BE2C (cell line): ENCODE data around the gene GPC6.

Source experiments
- DNase-seq: peaks from one replicate; pipeline ENCODE4 v3.0.0-alpha.2; 2020
- H3K27me3 ChIP-seq: fragments of 250-450 bp; sonication (Bioruptor Pico); 2 replicates; pipeline ENCODE4 v1.5.1; 2020; ENCODE audit warnings: mild to moderate bottlenecking
- H3K36me3 ChIP-seq: fragments of 250-450 bp; sonication (Bioruptor Pico); 2 replicates; pipeline ENCODE4 v1.5.1; 2020; ENCODE audit warnings: mild to moderate bottlenecking
- H3K4me1 ChIP-seq: fragments of 250-450 bp; sonication (Bioruptor Pico); 2 replicates; pipeline ENCODE4 v1.5.1; 2020
- H3K4me3 ChIP-seq: 2 replicates; pipeline ENCODE4 v1.5.1; 2011; ENCODE audit warnings: low read depth, low read length
- H3K9me3 ChIP-seq: fragments of 250-450 bp; sonication (Bioruptor Pico); 2 replicates; pipeline ENCODE4 v1.5.1; 2020
- TF ChIP-seq, protein P1 (sequence below): IDR thresholded peaks from 2 replicates; pipeline ENCODE4 v1.5.1; 2012; ENCODE audit warnings: mild to moderate bottlenecking, low read depth, low read length

Gene GPC6

GRCh38 chr13:94154367-94154766, 927.8 kb downstream of the GPC6 start:
- no peaks in the 10 kb centered on the region for H3K4me1 ChIP-seq
- no peaks in the 10 kb centered on the region for H3K9me3 ChIP-seq
- TF ChIP-seq, protein P1, sequence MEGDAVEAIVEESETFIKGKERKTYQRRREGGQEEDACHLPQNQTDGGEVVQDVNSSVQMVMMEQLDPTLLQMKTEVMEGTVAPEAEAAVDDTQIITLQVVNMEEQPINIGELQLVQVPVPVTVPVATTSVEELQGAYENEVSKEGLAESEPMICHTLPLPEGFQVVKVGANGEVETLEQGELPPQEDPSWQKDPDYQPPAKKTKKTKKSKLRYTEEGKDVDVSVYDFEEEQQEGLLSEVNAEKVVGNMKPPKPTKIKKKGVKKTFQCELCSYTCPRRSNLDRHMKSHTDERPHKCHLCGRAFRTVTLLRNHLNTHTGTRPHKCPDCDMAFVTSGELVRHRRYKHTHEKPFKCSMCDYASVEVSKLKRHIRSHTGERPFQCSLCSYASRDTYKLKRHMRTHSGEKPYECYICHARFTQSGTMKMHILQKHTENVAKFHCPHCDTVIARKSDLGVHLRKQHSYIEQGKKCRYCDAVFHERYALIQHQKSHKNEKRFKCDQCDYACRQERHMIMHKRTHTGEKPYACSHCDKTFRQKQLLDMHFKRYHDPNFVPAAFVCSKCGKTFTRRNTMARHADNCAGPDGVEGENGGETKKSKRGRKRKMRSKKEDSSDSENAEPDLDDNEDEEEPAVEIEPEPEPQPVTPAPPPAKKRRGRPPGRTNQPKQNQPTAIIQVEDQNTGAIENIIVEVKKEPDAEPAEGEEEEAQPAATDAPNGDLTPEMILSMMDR: no peak
- no peaks in the 10 kb centered on the region for H3K36me3 ChIP-seq
- H3K4me3 ChIP-seq: no peak overlapping the region
- DNase-seq: no peak
- H3K27me3 ChIP-seq: no peaks in the 10 kb centered on the region

DNA sequence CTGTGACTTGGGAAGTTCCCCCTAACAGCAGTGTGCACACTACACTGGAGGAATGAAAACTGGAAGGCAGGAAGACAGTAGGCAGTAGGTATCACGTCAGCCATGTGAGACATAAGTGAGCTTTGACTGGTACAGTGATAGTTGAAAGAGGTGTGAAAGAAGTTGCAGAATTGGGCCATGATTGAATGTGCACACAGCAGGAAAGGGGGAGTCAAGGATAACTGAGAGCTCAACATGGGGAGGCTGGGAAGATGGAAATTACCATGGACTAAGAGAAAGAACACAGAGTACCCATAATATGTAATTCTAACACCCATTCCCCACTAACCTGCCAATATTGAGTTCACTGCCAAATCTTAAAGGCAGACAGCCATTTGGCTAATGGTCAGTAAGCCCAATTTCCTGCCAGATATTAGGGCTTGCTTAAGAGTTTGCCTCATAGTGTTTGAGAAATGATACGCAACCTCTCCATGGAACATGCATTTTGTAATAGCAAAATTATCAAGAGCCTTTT, 931.2 kb downstream of the GPC6 start:
- Histone ChIP-seq H3K36me3 (no peaks in the 10 kb centered on the region), H3K27me3 (no peaks in the 10 kb centered on the region), H3K4me1 (no peaks in the 10 kb centered on the region), H3K4me3 (no peak overlapping the region), H3K9me3 (no peaks in the 10 kb centered on the region)
- TF ChIP-seq, protein P1: no peak
- no peak for DNase-seq

- no peaks in the 10 kb centered on the region for H3K9me3 ChIP-seq
- no peak for DNase-seq
- H3K27me3 ChIP-seq: no peaks in the 10 kb centered on the region
- TF ChIP-seq, protein P1: no peak
- no peaks in the 10 kb centered on the region for H3K4me1 ChIP-seq
- H3K4me3 ChIP-seq: no peak overlapping the region
- H3K36me3 ChIP-seq: no peaks in the 10 kb centered on the region
Observed at GRCh38 chr13:94160875-94161274, 934.3 kb downstream of the GPC6 start.

DNA sequence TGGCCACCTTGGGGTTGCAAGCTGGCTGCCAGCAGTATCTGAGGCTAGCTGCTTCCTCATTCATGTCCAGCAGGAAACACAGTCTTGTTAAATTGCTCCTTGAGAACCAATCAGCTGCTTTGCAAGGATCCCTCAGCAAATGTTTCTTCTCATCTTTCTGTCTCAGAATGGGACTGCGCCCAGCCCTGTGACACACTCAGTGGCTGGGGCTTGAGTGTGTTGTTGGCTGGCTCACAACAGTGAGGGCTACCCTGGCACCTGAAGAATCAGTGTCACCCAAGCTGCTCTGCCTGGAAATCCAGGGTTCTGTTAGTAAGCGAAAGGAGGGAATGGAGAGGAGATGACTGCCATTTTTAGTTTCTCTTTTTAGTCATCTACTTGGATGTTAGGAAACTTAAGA, 935.7 kb downstream of the GPC6 start:
- DNase-seq: no peak
- Histone ChIP-seq H3K27me3 (no peaks in the 10 kb centered on the region), H3K4me1 (no peaks in the 10 kb centered on the region), H3K9me3 (no peaks in the 10 kb centered on the region), H3K4me3 (no peak overlapping the region), H3K36me3 (no peaks in the 10 kb centered on the region)
- TF ChIP-seq, protein P1: no peak

DNA sequence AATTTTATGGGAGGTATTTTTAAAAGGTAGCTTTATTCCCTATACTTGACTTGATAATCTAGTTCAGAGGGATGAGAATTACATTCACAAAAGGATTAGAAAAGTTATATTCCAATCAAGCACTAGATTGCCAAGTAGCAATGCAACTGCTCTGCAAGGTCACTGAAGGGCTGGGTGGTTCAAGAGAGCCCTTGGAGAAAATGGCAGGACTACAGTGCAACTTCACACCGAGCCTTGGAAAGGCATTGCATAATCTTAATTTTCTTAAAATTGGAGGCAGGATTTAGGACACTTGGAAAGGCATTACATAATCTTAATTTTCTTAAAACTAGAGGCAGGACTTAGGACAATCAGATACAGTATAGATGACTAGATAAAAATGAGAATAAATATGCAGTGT, 936.9 kb downstream of the GPC6 start:
- TF ChIP-seq, protein P1: no peak

GRCh38 chr13:94168783-94169453, 942.3 kb downstream of the GPC6 start:
- Histone ChIP-seq H3K4me3 (no peak overlapping the region), H3K4me1 (no peaks in the 10 kb centered on the region), H3K36me3 (no peaks in the 10 kb centered on the region), H3K9me3 (no peaks in the 10 kb centered on the region), H3K27me3 (no peaks in the 10 kb centered on the region)
- TF ChIP-seq, protein P1: no peak
- no peak for DNase-seq

More for the DNA sequence above, 936.9 kb downstream of the GPC6 start:
- Histone ChIP-seq H3K27me3 (no peaks in the 10 kb centered on the region), H3K4me1 (no peaks in the 10 kb centered on the region), H3K36me3 (no peaks in the 10 kb centered on the region), H3K4me3 (no peak overlapping the region), H3K9me3 (no peaks in the 10 kb centered on the region)
- no peak for DNase-seq
